ENCODE measurements around the gene IL21.
"Not testable (repeated sequence)": the region's sequence is repeated elsewhere in the genome, so short reads cannot be mapped to it uniquely, and the experiment has no call there.

IL21 gene

DNA sequence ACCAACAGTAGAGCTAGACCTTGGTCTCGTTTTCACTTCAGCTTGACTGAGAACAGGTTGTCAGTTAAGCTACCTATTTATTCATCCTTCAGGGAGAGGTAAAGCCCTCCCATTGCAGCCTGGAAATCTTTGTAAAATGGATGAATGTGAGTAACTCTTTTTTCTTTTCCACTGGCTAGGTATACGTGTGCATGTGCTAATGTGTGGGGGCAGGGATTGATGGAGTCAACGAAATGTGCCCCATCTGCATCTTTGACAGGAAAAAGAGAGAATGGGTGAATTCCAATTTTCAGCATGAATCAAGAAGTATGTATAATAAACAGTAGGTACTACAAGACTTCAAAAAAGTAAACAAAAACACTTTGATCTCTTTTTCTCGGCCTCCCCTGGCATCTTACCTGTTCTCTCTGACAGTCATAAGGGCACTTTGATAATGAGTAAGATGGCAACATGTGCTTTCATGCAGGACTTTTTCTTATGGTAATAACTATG is at the start of gene IL21:
Gene IL21, minus strand, starts transcription at position 51 of the 492 bp plus-strand sequence. CDS start 55 bp downstream, outside the sequence.
- DNase-seq = no peak

DNA sequence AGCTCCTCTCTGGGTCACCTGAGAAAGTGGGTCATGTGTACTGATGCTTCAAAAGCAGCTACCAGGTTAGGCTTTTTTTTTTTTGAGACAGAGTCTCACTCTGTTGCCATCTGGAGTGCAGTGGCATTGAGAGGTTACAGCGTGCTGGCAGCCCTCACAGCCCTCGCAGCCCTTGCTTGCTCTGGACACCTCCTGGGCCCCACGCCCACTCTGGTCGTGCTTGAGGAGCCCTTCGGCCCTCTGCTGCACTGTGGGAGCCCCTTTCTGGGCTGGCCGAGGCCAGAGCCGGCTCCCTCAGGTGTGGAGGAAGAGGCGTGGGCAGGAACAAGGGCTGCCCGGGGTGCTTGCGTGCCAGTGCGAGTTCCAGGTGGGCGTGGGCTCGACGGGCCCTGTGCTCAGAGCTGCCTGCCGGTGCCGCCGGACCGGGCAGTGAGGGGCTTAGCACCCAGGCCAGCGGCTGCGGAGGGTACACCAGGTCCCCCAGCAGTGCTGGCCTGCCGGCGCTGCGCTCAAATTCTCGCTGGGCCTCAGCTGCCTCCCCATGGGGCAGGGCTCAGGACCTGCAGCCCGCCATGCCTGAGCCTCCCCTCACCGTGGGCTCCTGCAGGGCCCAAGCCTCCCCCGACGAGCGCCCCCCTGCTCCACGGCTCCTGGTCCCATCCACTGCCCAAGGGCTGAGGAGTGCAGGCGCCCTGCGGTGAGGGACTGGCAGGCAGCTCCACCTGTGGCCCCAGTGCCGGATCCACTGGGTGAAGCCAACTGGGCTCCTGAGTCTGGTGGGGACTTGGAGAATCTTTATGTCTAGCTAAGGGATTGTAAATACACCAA is 49.3 kb upstream of the IL21 start:
- no peak for DNase-seq

DNA sequence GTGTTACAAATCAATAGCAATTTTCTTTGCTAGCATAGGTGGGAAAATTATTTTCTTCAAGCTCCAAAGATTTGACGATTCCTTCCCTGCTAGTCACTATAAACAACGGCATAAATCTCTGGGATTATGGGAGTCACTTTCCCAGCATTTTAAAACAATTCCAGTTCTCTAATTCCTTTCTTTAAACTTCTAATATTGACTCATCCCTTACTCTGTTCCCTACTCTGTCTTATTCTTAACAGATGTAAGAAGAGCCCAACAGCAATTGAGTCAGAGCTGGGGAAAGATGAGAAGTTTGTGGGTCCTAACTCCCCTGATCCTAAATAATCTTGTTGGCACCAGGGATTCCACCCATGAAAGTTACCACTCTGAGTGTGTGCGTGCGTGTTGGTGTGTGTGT is 47.4 kb upstream of the IL21 start:
- no peak for DNase-seq

DNA sequence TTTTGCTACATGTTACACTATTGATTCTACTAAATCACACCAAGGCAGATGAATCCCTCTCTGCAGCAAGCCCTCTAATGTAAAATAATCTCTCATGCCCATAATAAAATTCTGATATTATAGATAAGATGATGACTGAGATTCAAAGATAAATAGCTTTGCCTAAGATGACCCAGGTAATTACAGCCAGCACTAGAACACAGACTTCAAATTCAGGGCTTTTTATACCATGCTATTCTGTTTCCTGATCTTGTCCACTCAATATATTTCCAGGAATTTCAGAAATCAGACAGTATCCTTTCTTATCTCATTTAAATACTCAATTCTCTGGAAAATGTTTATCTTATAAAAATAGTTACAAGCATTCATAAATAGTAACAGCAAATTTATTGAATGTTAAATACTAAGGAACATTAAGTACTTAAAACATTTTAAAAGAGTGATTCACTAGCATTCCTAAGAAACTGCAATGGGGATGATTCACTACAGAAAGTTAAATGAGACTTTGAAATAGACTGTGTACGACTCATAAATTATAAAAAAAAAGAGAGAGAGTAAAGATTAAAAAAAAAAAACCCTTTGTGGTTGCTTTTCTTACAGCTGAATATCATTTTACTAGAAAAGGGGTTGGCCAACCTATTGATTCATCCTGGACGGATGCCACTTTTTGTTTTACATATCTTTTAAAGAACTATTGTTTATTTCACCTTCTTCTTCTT is 45.8 kb upstream of the IL21 start:
- DNase-seq = no peak

DNA sequence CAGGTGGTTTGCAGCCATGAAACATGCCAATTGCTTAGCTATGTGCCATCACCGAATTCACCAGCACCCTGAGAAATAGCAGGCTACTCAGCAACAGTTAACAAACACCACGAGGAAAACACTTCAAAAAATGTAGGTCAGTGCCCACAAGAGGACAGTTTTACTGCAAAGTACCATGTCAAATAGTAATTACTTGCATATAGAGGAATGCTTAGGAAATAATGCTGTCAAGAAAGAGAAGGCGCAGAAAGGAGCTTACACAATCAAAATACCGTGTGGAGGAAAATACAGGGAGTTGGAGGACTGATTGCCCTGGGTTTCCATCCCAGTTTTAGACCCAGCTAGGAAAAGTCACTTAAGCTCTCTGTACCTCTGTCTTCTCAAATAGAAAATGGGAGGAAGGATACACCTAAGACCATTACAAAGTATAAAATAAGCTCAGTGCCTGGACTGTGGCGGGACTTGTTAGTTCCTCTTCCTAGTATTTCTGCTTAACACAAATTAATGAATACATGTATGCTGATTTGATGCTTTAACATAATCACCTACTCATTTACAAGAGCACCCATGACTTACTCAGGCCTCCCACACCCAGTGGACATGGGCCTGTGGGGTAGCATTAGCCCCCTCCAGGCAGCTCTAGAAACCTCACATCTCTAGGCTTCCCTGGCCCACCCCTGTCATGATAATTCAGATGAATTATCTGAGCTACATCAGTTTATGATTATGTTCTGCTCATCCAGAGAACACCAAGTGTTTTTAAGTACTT is 44.5 kb upstream of the IL21 start:
- DNase-seq = no peak

DNA sequence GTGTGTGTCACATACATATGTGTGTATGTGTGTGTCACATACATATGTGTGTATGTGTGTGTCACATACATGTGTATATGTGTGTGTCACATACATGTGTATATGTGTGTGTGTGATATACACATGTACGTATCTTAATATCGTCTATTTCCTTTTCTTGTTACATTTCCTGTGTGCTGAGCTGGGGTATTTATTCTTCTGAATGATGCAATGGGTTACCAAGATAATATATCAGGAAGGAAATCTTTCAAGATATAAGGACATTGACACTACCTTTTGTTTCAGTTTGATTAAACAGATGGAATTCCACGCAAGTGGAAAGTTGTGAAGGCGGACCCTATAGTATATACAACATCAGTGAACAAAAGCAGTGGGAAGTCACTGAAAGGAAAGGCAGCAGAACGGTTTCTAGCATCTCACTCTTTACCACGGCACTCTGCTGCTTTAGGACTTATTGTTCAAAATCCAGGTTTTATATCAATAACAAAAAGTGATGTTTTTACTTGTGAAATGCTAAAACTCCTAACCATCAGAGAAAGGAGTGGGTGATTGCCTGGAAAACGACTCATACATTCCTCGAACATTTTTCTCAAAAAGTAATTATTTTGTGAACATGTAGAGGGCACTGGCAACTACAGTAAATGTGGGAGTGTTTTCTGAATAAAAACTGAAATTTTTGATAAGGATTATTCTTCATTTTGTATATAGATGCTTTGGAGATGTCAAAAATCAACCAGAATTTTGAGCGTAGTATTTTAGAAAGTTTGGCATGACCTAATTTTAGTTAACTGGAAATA is 43.1 kb upstream of the IL21 start:
- DNase-seq = no peak

DNA sequence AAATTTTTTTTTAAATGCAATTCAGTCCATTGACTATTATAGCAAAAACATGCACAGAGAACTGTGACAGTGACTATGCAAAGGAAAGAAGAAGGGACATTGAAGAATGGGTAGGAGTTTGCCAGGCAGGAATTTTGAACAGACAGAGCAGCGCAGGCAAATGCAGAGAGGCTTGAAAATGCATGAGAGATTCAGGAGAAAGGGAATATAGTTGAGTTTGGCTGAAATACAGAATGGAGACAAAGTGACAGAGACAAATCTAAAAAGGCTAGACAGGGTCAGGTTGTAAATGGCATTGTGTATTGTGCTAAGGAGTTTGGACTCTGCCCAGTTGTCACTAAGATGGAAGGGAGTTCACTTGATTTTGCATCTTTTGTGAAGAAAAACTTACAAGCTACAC is 42.4 kb upstream of the IL21 start:
- DNase-seq = no peak

DNA sequence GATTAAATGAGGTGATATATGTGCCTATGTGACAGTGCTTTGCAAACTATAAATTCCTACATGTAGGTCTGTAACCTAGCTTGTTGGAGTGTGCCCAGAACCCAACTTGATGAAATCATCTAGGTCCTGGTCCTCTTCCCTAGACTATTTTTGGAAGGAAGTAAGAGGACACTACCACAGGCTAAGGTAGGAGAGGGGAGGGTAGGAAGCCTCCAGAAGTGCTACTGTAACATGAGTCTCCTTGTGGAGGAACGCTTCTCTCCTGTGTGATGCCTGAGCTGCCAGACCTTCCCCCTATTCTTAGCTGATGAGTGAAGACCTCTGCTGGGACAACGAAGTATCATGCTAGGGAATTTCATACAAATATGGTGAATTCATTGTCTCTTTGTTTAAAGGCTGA is 41.8 kb upstream of the IL21 start:
- no peak for DNase-seq

DNA sequence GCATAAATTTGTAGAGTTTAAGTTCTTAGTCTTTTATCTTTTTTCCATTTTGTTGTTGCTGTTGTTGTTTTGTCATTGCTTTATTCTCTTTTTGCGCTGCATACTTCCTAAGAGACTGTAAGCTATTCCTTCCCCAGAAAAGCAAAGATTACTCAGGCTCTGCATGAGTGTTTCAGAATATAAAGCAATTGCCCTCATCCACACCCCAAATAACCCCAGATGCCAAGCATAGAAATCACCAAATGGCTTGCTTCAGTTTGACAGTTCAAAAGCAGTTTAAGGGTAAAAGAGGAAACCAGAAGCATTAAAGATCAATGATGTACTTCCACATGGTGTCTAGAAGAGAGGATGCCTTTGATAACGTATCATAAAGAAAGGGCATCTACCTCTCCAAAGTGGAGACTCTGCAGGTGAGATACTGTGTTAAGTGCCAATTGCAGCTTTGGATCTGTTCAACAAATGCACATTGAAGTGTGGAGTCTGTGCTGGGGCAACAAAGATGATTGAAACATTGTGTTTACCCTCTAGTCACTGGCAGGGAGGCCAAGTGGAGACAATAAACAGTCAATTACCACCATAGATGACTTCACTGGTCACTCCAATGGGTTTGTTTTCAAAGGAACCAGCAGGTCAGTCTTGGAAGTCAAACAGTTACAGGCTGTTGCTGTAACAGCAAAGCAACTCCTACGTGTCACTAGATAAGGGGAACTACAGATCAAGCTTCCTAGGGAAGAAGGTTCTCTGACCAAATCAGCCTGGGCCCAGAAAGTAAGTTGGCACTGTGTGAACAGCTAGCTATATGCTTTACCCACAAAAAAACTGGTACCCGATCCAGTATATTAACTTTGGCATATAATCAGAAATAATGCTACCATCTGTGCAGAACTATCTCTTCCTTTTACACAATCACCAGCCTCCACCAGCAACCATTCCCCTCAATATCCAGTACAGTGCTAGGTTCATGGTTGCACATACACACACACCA is 40.6 kb upstream of the IL21 start:
- no peak for DNase-seq

DNA sequence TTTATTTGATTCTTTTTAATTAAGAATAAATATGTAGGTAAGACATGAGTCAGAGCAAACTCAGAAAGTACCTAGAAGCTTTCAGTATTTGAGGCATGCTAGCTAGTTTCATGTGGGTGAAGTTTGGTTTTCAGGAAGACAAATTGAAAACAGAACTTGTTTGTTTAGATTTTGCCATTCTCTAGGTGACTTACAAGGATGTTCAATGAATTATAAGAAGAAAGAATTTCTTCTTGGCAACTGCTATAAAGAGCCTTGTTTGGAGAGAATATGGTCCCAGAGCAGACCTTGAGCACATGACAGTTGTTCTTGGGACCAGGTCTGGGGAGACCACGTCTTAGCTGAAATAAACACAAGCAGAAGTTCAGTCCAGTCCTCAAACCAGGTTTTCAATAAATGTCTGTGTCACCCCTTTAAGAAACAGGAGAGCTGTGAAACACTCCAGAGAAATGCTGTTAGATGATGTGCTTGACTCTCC is 38.0 kb upstream of the IL21 start:
- no peak for DNase-seq

DNA sequence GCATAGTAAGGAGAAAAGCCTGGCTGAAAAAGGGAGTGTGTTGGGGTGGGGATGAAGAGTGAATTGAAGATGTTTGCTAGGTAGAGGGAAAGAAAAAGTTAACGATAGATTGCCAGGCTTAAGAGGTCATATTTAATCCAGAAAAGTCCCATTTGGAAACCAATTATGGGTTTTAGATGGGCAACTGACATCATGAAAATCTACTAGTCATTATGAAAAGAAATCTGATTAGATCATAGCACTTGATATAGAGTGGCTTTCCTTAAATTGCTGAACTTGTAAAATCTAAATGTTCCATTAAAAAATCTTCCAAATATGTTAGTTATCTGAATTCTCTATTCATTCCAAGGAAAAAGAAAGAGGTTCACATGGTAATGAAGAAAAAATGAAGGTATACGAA is 37.5 kb upstream of the IL21 start:
- no peak for DNase-seq

DNA sequence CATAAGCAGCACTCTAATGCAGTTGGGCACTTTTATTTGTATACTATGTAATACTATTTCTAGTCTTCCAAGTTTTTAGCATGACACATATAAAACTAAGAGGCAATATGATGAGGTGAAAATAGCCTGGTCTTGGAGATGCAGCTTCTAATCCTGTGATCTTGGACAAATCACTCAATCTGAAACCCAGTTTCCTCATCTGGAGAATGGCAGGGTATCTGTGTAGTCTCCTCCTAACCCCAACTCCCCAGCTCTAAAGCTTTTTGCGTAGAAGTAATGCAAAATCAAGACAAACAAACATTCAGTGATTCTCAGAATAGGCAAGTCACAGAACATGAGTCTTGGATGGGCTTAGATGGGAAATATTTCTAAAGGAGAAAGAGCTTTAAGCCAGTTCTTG is 36.7 kb upstream of the IL21 start:
- DNase-seq = no peak

DNA sequence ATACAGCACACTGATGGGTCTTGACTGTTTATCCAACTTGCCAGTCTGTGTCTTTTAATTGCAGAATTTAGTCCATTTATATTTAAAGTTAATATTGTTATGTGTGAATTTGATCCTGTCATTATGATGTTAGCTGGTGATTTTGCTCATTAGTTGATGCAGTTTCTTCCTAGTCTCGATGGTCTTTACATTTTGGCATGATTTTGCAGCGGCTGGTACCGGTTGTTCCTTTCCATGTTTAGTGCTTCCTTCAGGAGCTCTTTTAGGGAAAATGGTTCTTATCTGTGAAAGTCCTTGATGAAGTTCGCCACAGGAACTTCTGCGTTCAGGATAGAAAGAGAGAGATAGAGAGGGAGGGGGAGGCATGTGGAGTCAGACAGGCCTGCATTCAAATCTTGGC is 35.7 kb upstream of the IL21 start:
- DNase-seq = not testable (repeated sequence)

DNA sequence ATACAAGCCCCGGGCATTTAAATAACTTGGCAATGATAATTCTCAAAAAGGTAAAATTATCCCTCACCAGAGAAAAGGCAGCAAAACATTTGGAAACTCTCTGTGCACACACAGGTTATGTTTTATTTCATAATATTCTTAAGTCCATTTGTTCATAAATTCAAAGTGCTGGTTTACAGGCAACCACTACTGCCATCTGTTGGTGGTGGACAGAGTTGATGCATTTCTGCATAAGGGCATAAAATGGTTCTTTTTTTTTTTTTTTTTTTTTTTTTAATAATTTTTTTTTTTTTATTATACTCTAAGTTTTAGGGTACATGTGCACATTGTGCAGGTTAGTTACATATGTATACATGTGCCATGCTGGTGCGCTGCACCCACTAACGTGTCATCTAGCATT is 31.5 kb upstream of the IL21 start:
- no peak for DNase-seq

DNA sequence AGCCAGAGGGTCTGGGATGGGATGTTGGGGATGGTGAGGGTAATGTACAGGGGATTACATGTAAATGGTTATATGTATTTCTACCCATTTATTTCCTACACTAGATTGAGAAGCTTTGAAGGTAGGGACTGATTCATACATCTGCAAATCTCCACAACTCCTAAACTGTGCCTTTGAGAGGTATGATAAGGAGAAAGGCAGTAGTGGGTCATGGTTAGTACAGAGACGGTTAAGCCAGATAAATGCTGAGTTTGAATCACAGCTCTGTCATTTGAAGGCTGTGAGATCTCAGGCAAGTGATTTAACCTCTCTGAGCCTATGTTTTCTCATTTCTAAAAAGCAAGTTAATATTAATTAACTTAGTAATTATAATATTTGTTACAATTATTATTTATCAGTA is 29.3 kb upstream of the IL21 start:
- no peak for DNase-seq

DNA sequence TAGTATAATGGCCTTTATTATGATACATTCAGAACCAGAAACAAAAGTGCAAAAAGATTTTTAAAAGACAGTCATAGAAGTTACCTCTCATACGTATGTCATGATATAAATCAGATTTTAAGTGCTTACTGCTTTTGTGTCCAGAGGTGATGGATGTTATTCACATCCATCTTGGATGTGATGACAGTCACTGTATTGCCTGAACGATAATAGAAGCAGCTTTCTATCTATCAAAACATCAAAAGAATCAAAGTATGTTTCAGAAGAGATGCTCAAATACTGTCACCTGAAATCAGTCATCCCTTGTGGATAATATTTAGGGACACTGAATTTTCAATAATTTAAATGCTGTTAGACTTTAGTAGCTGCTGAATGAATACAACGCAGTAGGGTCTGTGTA is 26.8 kb upstream of the IL21 start:
- no peak for DNase-seq

DNA sequence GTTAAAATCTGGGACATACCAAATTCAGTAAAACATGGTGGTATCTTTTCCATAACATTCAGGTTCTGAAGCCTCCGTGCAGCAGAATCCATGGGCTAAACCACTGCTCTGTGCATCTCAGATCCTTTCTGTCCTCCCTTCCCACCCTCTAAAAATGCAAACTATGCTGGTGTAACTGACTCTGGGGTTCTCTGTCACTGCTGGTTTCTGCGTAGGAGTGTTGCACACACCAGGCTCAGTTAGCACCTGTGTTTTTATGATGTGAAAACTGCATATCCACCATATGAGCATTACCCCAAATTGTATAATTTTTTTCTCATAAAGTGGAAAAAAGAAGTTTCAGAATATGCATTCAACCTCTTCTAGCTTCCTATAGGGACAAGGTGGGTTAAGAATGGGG is 22.4 kb upstream of the IL21 start:
- DNase-seq = no peak

DNA sequence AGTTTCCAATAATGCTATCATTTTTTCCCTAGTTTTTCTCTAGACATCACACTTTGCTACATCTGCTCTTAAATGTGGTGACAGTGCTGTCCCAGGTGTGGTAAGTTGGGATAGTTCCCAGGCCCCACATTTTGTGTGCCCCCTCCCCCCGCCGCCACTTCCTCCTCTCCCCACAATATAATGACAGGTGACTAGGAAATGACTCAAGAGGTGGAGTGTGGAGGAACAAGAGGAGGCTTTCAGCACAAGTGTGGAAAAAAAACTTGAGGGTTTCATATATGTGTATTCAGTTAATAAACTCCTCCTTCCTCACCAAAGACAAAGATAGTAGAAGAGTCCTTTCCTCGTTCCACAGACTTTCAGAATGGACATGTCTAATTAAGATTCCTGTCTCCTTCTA is 18.3 kb upstream of the IL21 start:
- DNase-seq = no peak

DNA sequence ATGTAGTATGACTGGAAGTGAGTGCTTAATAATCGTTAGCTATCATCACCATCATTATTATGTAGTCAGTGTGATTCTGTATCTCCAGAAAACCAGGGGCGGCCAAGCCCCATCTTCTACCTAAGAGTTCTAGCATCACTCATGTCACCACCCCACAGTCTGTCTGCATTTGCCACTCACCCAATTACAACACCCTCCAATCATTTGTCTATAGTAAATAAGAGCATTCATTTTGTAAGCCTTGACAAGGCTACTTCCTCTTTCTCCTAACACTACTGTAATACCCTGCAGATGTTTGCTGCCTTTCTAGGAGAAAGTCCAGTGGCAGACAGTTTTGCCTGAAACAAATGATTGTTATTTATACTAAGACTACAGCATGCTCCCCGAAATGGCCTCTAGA is 15.8 kb upstream of the IL21 start:
- DNase-seq = no peak

DNA sequence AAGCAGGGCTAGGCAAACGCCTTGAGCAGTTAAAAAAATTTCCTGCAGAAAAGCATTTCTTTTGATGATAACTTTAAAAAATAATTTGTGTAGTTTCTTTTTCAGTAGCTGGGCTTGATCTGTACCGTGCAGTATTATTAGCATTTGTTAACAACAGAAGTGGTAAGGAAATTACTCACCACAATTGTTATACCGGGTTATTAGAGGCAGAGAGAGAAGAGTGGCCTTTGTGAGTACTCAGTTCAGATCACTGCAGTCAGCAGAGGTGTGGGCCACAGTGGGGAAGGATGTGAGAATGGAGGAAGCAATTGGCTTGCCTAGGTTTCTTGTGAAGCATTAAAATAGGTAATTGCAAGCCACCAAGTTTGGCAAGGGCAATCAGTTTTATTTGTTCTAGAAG is 14.3 kb upstream of the IL21 start:
- DNase-seq = no peak

DNA sequence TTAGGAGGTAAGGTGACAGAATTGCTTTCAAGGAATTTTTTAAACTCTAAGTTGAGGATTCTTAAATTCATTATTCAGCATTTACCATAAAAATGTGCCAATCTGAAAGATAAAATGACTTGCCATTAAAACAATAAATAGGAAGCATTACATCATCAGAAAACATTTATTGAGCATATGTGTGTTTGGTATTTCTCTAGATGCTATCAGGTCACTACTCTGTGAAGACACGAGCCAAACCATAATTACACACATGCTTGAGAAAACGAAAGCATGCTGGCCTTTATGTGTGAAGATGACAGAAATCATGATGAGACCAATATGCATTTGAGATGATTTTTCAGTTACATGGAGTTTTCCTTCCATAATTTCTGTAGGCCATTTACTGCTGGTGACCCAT is 12.3 kb upstream of the IL21 start:
- DNase-seq = no peak

Data from DMS79 treated with DMSO at 0.1 percent for 48 hours (cell line).